Measurements from ENCODE around the gene SOD2. TPM values are rescaled to one million over a fixed set of nuclear protein-coding genes. Genes with fewer than 3 reads are reported as not detected.

Gene SOD2
- polyA plus RNA-seq, 1 of the 3 experiments (the other 2 are of a cell fraction): 26.8 TPM

DNA sequence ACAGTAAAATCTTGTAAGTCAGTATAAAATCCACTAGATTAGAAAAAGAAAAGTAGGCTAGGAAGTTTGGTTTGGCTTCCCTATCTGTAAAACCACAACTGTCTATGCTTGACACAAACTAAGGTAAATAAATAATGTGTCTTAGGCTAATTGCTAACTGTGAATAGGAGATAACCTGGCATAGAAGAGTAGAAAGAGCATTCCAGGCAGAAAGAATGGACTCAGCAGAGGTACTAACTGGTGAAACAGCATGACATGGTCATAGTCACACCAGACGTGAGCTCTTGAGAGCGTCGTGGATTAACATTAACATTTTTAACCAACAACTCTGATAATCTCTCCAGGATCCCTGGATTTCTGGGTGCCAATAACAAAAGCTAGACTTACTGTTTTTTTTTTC lies 25.6 kb upstream of the SOD2 start:
- TF ChIP-seq EP300 (IDR thresholded peaks at IDR 0.05; ENCODE audit: borderline replicate concordance in 1 of 2, low read depth in 1 of 2, low read length in 1 of 2): no peak
- TF ChIP-seq, protein P1, sequence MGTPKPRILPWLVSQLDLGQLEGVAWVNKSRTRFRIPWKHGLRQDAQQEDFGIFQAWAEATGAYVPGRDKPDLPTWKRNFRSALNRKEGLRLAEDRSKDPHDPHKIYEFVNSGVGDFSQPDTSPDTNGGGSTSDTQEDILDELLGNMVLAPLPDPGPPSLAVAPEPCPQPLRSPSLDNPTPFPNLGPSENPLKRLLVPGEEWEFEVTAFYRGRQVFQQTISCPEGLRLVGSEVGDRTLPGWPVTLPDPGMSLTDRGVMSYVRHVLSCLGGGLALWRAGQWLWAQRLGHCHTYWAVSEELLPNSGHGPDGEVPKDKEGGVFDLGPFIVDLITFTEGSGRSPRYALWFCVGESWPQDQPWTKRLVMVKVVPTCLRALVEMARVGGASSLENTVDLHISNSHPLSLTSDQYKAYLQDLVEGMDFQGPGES (IDR thresholded peaks at IDR 0.05; ENCODE audit: low read depth, low read length): no peak
- TF ChIP-seq, protein P2, sequence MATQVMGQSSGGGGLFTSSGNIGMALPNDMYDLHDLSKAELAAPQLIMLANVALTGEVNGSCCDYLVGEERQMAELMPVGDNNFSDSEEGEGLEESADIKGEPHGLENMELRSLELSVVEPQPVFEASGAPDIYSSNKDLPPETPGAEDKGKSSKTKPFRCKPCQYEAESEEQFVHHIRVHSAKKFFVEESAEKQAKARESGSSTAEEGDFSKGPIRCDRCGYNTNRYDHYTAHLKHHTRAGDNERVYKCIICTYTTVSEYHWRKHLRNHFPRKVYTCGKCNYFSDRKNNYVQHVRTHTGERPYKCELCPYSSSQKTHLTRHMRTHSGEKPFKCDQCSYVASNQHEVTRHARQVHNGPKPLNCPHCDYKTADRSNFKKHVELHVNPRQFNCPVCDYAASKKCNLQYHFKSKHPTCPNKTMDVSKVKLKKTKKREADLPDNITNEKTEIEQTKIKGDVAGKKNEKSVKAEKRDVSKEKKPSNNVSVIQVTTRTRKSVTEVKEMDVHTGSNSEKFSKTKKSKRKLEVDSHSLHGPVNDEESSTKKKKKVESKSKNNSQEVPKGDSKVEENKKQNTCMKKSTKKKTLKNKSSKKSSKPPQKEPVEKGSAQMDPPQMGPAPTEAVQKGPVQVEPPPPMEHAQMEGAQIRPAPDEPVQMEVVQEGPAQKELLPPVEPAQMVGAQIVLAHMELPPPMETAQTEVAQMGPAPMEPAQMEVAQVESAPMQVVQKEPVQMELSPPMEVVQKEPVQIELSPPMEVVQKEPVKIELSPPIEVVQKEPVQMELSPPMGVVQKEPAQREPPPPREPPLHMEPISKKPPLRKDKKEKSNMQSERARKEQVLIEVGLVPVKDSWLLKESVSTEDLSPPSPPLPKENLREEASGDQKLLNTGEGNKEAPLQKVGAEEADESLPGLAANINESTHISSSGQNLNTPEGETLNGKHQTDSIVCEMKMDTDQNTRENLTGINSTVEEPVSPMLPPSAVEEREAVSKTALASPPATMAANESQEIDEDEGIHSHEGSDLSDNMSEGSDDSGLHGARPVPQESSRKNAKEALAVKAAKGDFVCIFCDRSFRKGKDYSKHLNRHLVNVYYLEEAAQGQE (IDR thresholded peaks at IDR 0.05; ENCODE audit: low read depth, low read length): no peak
- TF ChIP-seq SMC3 (IDR thresholded peaks at IDR 0.05; ENCODE audit: low read depth, low read length): no peak
- Histone ChIP-seq H3K27me3 (ENCODE audit: insufficient read depth) (no peaks in the 10 kb centered on the region), H4K20me1 (ENCODE audit: insufficient read depth) (no peaks in the 10 kb centered on the region; the same call in 1 of the 2 replicates), H3K4me3 (ENCODE audit: low read depth in 2 of 2, low read length in 1 of 2) (no peak overlapping the region), H3K36me3 (replicated peaks in 1 of 2; ENCODE audit: control insufficient read depth in 1 of 2, insufficient read depth in 2 of 2, low read length in 1 of 2) (peaks cover 0 to 11% of the 10 kb centered on the region in 2 experiments), H3K9me2 (no peaks in the 10 kb centered on the region), H3K79me2 (ENCODE audit: insufficient read depth) (peaks cover 33% of the 10 kb centered on the region), H3K4me1 (ENCODE audit: control insufficient read depth in 1 of 2, insufficient read depth in 2 of 2, low read depth in 1 of 2, low read length in 1 of 2) (no peaks in the 10 kb centered on the region), H3K27ac (ENCODE audit: low read depth in 2 of 2, low read length in 1 of 2) (no peak overlapping the region), H3F3A (replicated peaks; ENCODE audit: insufficient read depth) (peaks cover 12% of the 10 kb centered on the region), H3K9ac (no peak overlapping the region), H2AFZ (ENCODE audit: low read depth) (no peak overlapping the region), H3K4me2 (no peak overlapping the region), H3K9me3 (no peaks in the 10 kb centered on the region)
- 75% methylated on average over 3 of the region's 3 CpGs for WGBS (ENCODE audit: low lambda C conversion rate)
- no peak for DNase-seq
- CTCF ChIA-PET: interaction anchor here (0.6 to 1.0 kb wide), 4 partner anchors 8 to 134 kb away, joined by 3 to 4 read pairs (median 3); no protein-coding TSS in a partner anchor
- POLR2A ChIA-PET: interaction anchor here (1.0 kb wide), 1 partner anchor 8 kb away, joined by 3 read pairs; no protein-coding TSS in a partner anchor

DNA sequence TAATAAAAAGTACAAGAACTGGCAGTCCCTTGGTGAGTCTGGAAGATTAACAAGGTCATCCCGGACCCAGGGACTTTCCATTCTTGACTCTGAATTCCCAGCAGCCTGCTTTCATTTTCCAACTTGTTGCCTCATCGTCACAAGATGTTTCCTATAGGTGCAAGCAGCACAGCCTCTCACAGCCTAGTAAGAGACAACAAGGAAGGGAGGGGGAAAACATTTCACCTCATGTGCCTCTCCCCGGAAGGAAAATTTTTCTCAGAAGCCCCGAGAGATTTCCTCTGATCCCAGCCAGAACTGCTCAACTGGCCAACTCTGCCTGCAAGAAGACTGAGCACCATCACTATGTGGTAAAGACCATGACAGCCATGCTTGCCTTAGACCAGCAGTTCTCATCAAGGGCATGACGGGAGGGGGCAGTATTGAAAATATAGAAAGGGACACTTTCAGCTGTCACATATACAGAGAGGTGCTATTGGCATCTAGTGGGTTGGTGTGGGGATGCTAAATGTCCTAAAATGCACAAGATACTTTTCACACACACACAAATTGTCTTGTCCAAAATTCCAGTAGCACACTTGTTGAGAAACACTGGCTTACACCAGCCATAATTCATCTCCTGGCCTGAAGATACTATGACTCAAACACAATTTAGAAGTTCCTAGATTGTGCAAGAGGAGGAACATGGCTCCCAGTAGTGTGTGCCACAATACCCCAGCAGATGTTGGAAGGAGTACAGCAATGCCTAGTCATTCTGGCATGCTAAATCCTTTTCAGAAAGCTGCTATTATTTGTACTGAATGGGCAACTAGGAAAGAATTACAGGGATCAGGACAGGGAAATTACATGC lies 23.4 kb upstream of the SOD2 start:
- H3K4me3 ChIP-seq (ENCODE audit: low read depth in 2 of 2, low read length in 1 of 2): no peak overlapping the region
- TF ChIP-seq POLR2AphosphoS5 (IDR thresholded peaks at IDR 0.05; ENCODE audit: low read depth, low read length): no peak
- TF ChIP-seq MEF2A (IDR thresholded peaks at IDR 0.05; ENCODE audit: borderline replicate concordance, low read depth): no peak
- TF ChIP-seq NFIC (IDR thresholded peaks at IDR 0.05; ENCODE audit: borderline replicate concordance): 0 out of 2 replicates have a peak, but pooled peaks have one; percentile 9
- TF ChIP-seq YY1 (IDR thresholded peaks at IDR 0.05; ENCODE audit: low read depth): peak; percentile 49; the same call in 1 of the 2 replicates
- TF ChIP-seq RCOR1 (IDR thresholded peaks at IDR 0.05; ENCODE audit: low read length): no peak
- peak; percentile 38 for TF ChIP-seq TCF12 (IDR thresholded peaks at IDR 0.05)
- TF ChIP-seq SIN3A (IDR thresholded peaks at IDR 0.05; ENCODE audit: borderline replicate concordance, low read depth, low read length): no peak
- TF ChIP-seq, protein P3, sequence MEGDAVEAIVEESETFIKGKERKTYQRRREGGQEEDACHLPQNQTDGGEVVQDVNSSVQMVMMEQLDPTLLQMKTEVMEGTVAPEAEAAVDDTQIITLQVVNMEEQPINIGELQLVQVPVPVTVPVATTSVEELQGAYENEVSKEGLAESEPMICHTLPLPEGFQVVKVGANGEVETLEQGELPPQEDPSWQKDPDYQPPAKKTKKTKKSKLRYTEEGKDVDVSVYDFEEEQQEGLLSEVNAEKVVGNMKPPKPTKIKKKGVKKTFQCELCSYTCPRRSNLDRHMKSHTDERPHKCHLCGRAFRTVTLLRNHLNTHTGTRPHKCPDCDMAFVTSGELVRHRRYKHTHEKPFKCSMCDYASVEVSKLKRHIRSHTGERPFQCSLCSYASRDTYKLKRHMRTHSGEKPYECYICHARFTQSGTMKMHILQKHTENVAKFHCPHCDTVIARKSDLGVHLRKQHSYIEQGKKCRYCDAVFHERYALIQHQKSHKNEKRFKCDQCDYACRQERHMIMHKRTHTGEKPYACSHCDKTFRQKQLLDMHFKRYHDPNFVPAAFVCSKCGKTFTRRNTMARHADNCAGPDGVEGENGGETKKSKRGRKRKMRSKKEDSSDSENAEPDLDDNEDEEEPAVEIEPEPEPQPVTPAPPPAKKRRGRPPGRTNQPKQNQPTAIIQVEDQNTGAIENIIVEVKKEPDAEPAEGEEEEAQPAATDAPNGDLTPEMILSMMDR (IDR thresholded peaks at IDR 0.05): no peak
- peak; percentile 32; the same call in 1 of the 2 replicates for TF ChIP-seq FOSL2 (IDR thresholded peaks at IDR 0.05; ENCODE audit: borderline replicate concordance, low read depth)
- TF ChIP-seq ELF1 (IDR thresholded peaks at IDR 0.05): no peak
- H3K36me3 ChIP-seq (replicated peaks in 1 of 2; ENCODE audit: control insufficient read depth in 1 of 2, insufficient read depth in 2 of 2, low read length in 1 of 2): peaks cover 0 to 11% of the 10 kb centered on the region in 2 experiments
- 72% methylated on average over 5 of the region's 5 CpGs for WGBS (ENCODE audit: low lambda C conversion rate)
- peaks cover 18% of the 10 kb centered on the region; the same call in 1 of the 2 replicates for H3K79me2 ChIP-seq (ENCODE audit: insufficient read depth)
- no peaks in the 10 kb centered on the region; the same call in 1 of the 2 replicates for H4K20me1 ChIP-seq (ENCODE audit: insufficient read depth)
- POLR2A ChIA-PET: interaction anchor here (1.3 kb wide), 1 partner anchor 10 kb away, joined by 4 read pairs; the partner anchor contains the start of gene WTAP
- H3K27ac ChIP-seq (ENCODE audit: low read depth in 2 of 2, low read length in 1 of 2): peak overlapping the region in 1 of 2 experiments; percentile 33; a peak in 2 of 4 replicates
- peaks cover 12% of the 10 kb centered on the region for H3F3A ChIP-seq (replicated peaks; ENCODE audit: insufficient read depth)
- no peak overlapping the region for H2AFZ ChIP-seq (ENCODE audit: low read depth)
- no peaks in the 10 kb centered on the region for H3K9me2 ChIP-seq
- no peak overlapping the region for H3K9ac ChIP-seq
- H3K27me3 ChIP-seq (ENCODE audit: insufficient read depth): no peaks in the 10 kb centered on the region
- no peak overlapping the region for H3K4me2 ChIP-seq
- H3K9me3 ChIP-seq: no peaks in the 10 kb centered on the region
- CTCF ChIA-PET: interaction anchor here (1.4 kb wide), 1 partner anchor 25 kb away, joined by 4 read pairs; no protein-coding TSS in a partner anchor
- no peaks in the 10 kb centered on the region for H3K4me1 ChIP-seq (ENCODE audit: control insufficient read depth in 1 of 2, insufficient read depth in 2 of 2, low read depth in 1 of 2, low read length in 1 of 2)
- DNase-seq: no peak
